ENCODE results near the gene ERC2. TPM values are rescaled to one million over a fixed set of nuclear protein-coding genes. Genes with fewer than 3 reads are reported as not detected.

ERC2 gene
- total and polyA plus RNA-seq, 2 of the 8 experiments (the other 6 are each of a cell fraction or from before 2014, with no cell fraction given), result 16.4 to 22.8 TPM

DNA sequence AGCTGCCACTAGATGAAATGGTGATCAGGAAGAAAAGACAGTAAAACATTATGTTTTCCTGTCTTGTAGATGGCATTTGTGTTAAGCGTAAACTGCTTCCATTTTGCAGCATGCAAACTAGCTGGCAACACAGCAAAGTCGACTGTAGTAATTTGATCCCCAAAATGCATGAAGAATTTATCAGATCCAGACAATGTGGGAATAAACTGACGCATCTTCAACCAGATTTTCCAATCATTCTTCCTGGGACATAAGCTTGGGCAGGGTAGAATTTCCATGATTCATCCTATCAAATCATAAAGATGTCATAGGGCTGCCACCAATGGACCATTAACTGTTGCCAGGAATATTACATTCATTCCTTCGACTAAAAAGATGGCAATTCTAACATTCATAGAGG, 260.3 kb downstream of the ERC2 start:
- Histone ChIP-seq H3K36me3 (ENCODE audit: control insufficient read depth in 2 of 4, insufficient read depth in 4 of 4, low read length in 3 of 4) (peaks cover 0 to 1% (median 0%) of the 10 kb centered on the region in 4 experiments; a peak in 1 of 8 replicates), H3K79me2 (ENCODE audit: control insufficient read depth in 1 of 2, insufficient read depth in 2 of 2, low read length in 2 of 2) (no peaks in the 10 kb centered on the region), H3K56ac (replicated peaks; ENCODE audit: insufficient read length, low read depth, low read length) (no peak overlapping the region), H2BK15ac (ENCODE audit: low read length) (no peak overlapping the region), H4K91ac (replicated peaks; ENCODE audit: insufficient read length, low read length) (no peak overlapping the region), H3K27ac (ENCODE audit: low read depth, low read length) (no peak overlapping the region), H2AK5ac (ENCODE audit: low read depth, low read length) (no peak overlapping the region), H3K4ac (replicated peaks; ENCODE audit: insufficient read length, low read depth, low read length) (no peak overlapping the region), H2AFZ (ENCODE audit: low read length) (no peak overlapping the region), H3K27me3 (replicated peaks in 1 of 4; ENCODE audit: control insufficient read depth in 3 of 4, extremely low read depth in 1 of 4, insufficient read depth in 3 of 4, low read length in 3 of 4) (no peaks in the 10 kb centered on the region), H3K4me1 (replicated peaks in 1 of 4; ENCODE audit: control insufficient read depth in 3 of 4, insufficient read depth in 4 of 4, low read length in 3 of 4) (peaks cover 0 to 4% (median 0%) of the 10 kb centered on the region in 4 experiments; a peak in 1 of 7 replicates), H3K14ac (ENCODE audit: insufficient read length) (no peak overlapping the region), H3K23me2 (ENCODE audit: low read depth, low read length) (no peaks in the 10 kb centered on the region), H3K9me3 (ENCODE audit: insufficient read depth in 2 of 2, low read depth in 1 of 2, low read length in 1 of 2) (peaks cover 2 to 5% of the 10 kb centered on the region in 2 experiments; a peak in 2 of 4 replicates), H3K9ac (replicated peaks in 1 of 4; ENCODE audit: extremely low read depth in 1 of 4, low read depth in 3 of 4, low read length in 3 of 4) (no peak overlapping the region), H3K4me3 (ENCODE audit: extremely low read depth in 1 of 4, insufficient read depth in 2 of 4, low read depth in 3 of 4, low read length in 4 of 4) (no peak overlapping the region), H3K79me1 (ENCODE audit: low read depth, low read length) (no peaks in the 10 kb centered on the region; the same call in 1 of the 2 replicates), H2BK5ac (ENCODE audit: low read depth, low read length) (no peak overlapping the region), H4K5ac (ENCODE audit: insufficient read length, low read depth, low read length) (no peak overlapping the region), H4K20me1 (replicated peaks in 1 of 2; ENCODE audit: control insufficient read depth in 1 of 2, insufficient read depth in 2 of 2, low read length in 2 of 2) (no peaks in the 10 kb centered on the region), H2BK12ac (ENCODE audit: low read depth, low read length) (no peak overlapping the region), H2BK20ac (ENCODE audit: low read length) (no peak overlapping the region), H4K8ac (ENCODE audit: extremely low read depth, insufficient read depth, low read length) (no peak overlapping the region), H3K18ac (ENCODE audit: extremely low read depth, low read length) (no peak overlapping the region), H2BK120ac (replicated peaks; ENCODE audit: low read depth, low read length) (no peak overlapping the region), H3K4me2 (ENCODE audit: insufficient read depth in 1 of 2, low read depth in 2 of 2, low read length in 2 of 2) (no peak overlapping the region), H3K23ac (ENCODE audit: insufficient read length) (no peak overlapping the region)
- DNase-seq (ENCODE audit: low read depth in 1 of 2, low spot score in 2 of 2) (no peak), FAIRE-seq (no peak)
- WGBS, 2 experiments (ENCODE audit: extremely low coverage in 1 of 2, insufficient coverage in 1 of 2, insufficient read length in 1 of 2, insufficient replicate concordance in 2 of 2, low coverage in 1 of 2, low lambda C conversion rate in 2 of 2, missing lambda C conversion rate in 1 of 2), result 91% methylated on average over 4 of the region's 4 CpGs; no CpG with 5 or more reads in 1 of the 2 experiments
- POLR2A ChIA-PET (ENCODE audit: partially characterized antibody), result no interaction called here
- TF ChIP-seq CBX8 (IDR thresholded peaks at IDR 0.05; ENCODE audit: borderline replicate concordance, low read depth, low read length) (no peak), GABPA (IDR thresholded peaks at IDR 0.05; ENCODE audit: borderline replicate concordance, insufficient read depth, low read length) (no peak), RBBP5 (IDR thresholded peaks at IDR 0.05; ENCODE audit: borderline replicate concordance, low read depth, low read length) (no peak), CBX5 (IDR thresholded peaks at IDR 0.05; ENCODE audit: low read depth, low read length) (no peak)
- TF ChIP-seq, protein P1, sequence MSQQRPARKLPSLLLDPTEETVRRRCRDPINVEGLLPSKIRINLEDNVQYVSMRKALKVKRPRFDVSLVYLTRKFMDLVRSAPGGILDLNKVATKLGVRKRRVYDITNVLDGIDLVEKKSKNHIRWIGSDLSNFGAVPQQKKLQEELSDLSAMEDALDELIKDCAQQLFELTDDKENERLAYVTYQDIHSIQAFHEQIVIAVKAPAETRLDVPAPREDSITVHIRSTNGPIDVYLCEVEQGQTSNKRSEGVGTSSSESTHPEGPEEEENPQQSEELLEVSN (IDR thresholded peaks at IDR 0.05), result no peak
- TF ChIP-seq, protein P2, sequence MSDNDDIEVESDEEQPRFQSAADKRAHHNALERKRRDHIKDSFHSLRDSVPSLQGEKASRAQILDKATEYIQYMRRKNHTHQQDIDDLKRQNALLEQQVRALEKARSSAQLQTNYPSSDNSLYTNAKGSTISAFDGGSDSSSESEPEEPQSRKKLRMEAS (IDR thresholded peaks at IDR 0.05), result no peak
- CTCF ChIA-PET (ENCODE audit: partially characterized antibody), result no interaction called here

Measured in H1 (cell line).